Urinary bladder (tissue), 4 donors: ENCODE results near the gene KNOP1. TPM values are rescaled to one million over a fixed set of nuclear protein-coding genes. Genes with fewer than 3 reads are reported as not detected.
"Not testable (repeated sequence)": the region's sequence is repeated elsewhere in the genome, so short reads cannot be mapped to it uniquely, and the experiment has no call there.

Source experiments
- DNase-seq: peaks from one replicate; pipeline ENCODE4 v3.0.0-alpha.2; 2015; ENCODE audit errors: extremely low spot score
- H3K27ac ChIP-seq: one replicate; pipeline ENCODE4 v1.5.1; 2013; ENCODE audit warnings: low read depth, mild to moderate bottlenecking, moderate library complexity
- H3K36me3 ChIP-seq: one replicate; pipeline ENCODE4 v1.6.1; 2013; ENCODE audit warnings: mild to moderate bottlenecking, moderate library complexity; ENCODE audit not compliant: insufficient read depth
- H3K4me1 ChIP-seq: one replicate; pipeline ENCODE4 v1.6.1; 2013; ENCODE audit warnings: mild to moderate bottlenecking, moderate library complexity; ENCODE audit not compliant: insufficient read depth
- H3K4me3 ChIP-seq: one replicate; pipeline ENCODE4 v1.5.1; 2013; ENCODE audit warnings: low read depth, low read length
- WGBS: extraction: QIAGEN DNeasy Blood & Tissue Kit; methylation state at CpG from one replicate; pipeline ENCODE4 v1.1.7; 2013; 5-methylcytosine and 5-hydroxymethylcytosine counted together
- polyA plus RNA-seq: library from polyadenylated mRNA; stranded (reverse); fragments of 200-250 nt; gene quantifications from one replicate; pipeline ENCODE4 v1.2.3, GENCODE V29; 2013
- total RNA-seq: library from RNA; depleted of rRNA; stranded (reverse); fragments of >200 nt; gene quantifications from one replicate; pipeline ENCODE4 v1.2.3, GENCODE V29; 2014
- donor health status: healthy with polysubstance abuse.
- donor health status: healthy.

The KNOP1 gene
- total and polyA plus RNA-seq, 2 donors: 9.0 to 11.0 TPM

GRCh38 chr16:19696961-19697360 lies 21.1 kb downstream of the KNOP1 start:
- 91% methylated on average over 15 of the region's 15 CpGs for WGBS
- peak overlapping the region; percentile 32 for H3K27ac ChIP-seq
- H3K36me3 ChIP-seq: no peaks in the 10 kb centered on the region
- DNase-seq: no peak
- H3K4me3 ChIP-seq: no peak overlapping the region
- H3K4me1 ChIP-seq: no peaks in the 10 kb centered on the region

- H3K36me3 ChIP-seq: no peaks in the 10 kb centered on the region
- WGBS: 19% methylated on average over 10 of the region's 10 CpGs
- H3K27ac ChIP-seq: no peak overlapping the region
- DNase-seq: peak; percentile 56
- no peaks in the 10 kb centered on the region for H3K4me1 ChIP-seq
- no peak overlapping the region for H3K4me3 ChIP-seq
Observed at GRCh38 chr16:19696328-19696727, 21.7 kb downstream of the KNOP1 start.

GRCh38 chr16:19694989-19695388 lies 23.0 kb downstream of the KNOP1 start:
- Histone ChIP-seq H3K27ac (no peak overlapping the region), H3K36me3 (no peaks in the 10 kb centered on the region), H3K4me1 (no peaks in the 10 kb centered on the region), H3K4me3 (no peak overlapping the region)
- no peak for DNase-seq
- 95% methylated on average over 8 of the region's 8 CpGs for WGBS

GRCh38 chr16:19691161-19691711 lies 26.8 kb downstream of the KNOP1 start:
- Histone ChIP-seq H3K4me3 (no peak overlapping the region), H3K27ac (no peak overlapping the region), H3K4me1 (no peaks in the 10 kb centered on the region), H3K36me3 (no peaks in the 10 kb centered on the region)
- no peak for DNase-seq
- WGBS: 83% methylated on average over 14 of the region's 14 CpGs

GRCh38 chr16:19690196-19690595 lies 27.8 kb downstream of the KNOP1 start:
- Histone ChIP-seq H3K36me3 (no peaks in the 10 kb centered on the region), H3K27ac (no peak overlapping the region), H3K4me3 (no peak overlapping the region), H3K4me1 (no peaks in the 10 kb centered on the region)
- no peak for DNase-seq
- WGBS: 67% methylated on average over 4 of the region's 4 CpGs

GRCh38 chr16:19689342-19689741 lies 28.7 kb downstream of the KNOP1 start:
- no peak for DNase-seq
- H3K27ac ChIP-seq: no peak overlapping the region
- 97% methylated on average over 5 of the region's 5 CpGs for WGBS

GRCh38 chr16:19688396-19689024 lies 29.5 kb downstream of the KNOP1 start:
- Histone ChIP-seq H3K36me3 (no peaks in the 10 kb centered on the region), H3K4me1 (no peaks in the 10 kb centered on the region), H3K27ac (no peak overlapping the region), H3K4me3 (no peak overlapping the region)
- 90% methylated on average over 18 of the region's 18 CpGs for WGBS
- no peak for DNase-seq

More at GRCh38 chr16:19689342-19689741, 28.7 kb downstream of the KNOP1 start:
- Histone ChIP-seq H3K4me3 (no peak overlapping the region), H3K36me3 (no peaks in the 10 kb centered on the region), H3K4me1 (no peaks in the 10 kb centered on the region)

- Histone ChIP-seq H3K27ac (no peak overlapping the region), H3K4me3 (no peak overlapping the region), H3K36me3 (no peaks in the 10 kb centered on the region), H3K4me1 (no peaks in the 10 kb centered on the region)
- DNase-seq: no peak
- WGBS: 78% methylated on average over 7 of the region's 7 CpGs
Observed at GRCh38 chr16:19687279-19687678, 30.7 kb downstream of the KNOP1 start.

GRCh38 chr16:19685176-19685575 lies 32.9 kb downstream of the KNOP1 start:
- H3K36me3 ChIP-seq: no peaks in the 10 kb centered on the region

GRCh38 chr16:19683453-19684236 lies 34.4 kb downstream of the KNOP1 start:
- Histone ChIP-seq H3K27ac (no peak overlapping the region), H3K4me3 (no peak overlapping the region), H3K36me3 (no peaks in the 10 kb centered on the region), H3K4me1 (no peaks in the 10 kb centered on the region)
- WGBS: 95% methylated on average over 6 of the region's 6 CpGs
- no peak for DNase-seq

More at GRCh38 chr16:19685176-19685575, 32.9 kb downstream of the KNOP1 start:
- Histone ChIP-seq H3K27ac (no peak overlapping the region), H3K4me3 (no peak overlapping the region), H3K4me1 (no peaks in the 10 kb centered on the region)
- WGBS: 98% methylated on average over 4 of the region's 4 CpGs
- no peak for DNase-seq

- Histone ChIP-seq H3K27ac (no peak overlapping the region), H3K36me3 (no peaks in the 10 kb centered on the region), H3K4me3 (no peak overlapping the region), H3K4me1 (no peaks in the 10 kb centered on the region)
- no peak for DNase-seq
- WGBS: 89% methylated on average over 12 of the region's 12 CpGs
Observed at GRCh38 chr16:19681637-19682036, 36.4 kb downstream of the KNOP1 start.

GRCh38 chr16:19680881-19681340 lies 37.1 kb downstream of the KNOP1 start:
- H3K27ac ChIP-seq: no peak overlapping the region
- DNase-seq: no peak
- WGBS: 71% methylated on average over 6 of the region's 6 CpGs
- no peak overlapping the region for H3K4me3 ChIP-seq
- H3K36me3 ChIP-seq: no peaks in the 10 kb centered on the region
- no peaks in the 10 kb centered on the region for H3K4me1 ChIP-seq

- DNase-seq, H3K4me3 ChIP-seq, H3K4me1 ChIP-seq, H3K27ac ChIP-seq, H3K36me3 ChIP-seq: not testable (repeated sequence)
- WGBS: 93% methylated on average over 6 of the region's 6 CpGs
Observed at GRCh38 chr16:19679281-19679680, 38.7 kb downstream of the KNOP1 start.

GRCh38 chr16:19678804-19679203 lies 39.2 kb downstream of the KNOP1 start:
- Histone ChIP-seq H3K4me1 (no peaks in the 10 kb centered on the region), H3K27ac (no peak overlapping the region), H3K36me3 (no peaks in the 10 kb centered on the region)

More at GRCh38 chr16:19678804-19679203, 39.2 kb downstream of the KNOP1 start:
- no peak overlapping the region for H3K4me3 ChIP-seq
- WGBS: 80% methylated on average over 7 of the region's 7 CpGs
- DNase-seq: no peak
